ENCODE data around the gene EGFR. TPM values are rescaled to one million over a fixed set of nuclear protein-coding genes. Genes with fewer than 3 reads are reported as not detected.

Gene EGFR
- total and polyA plus RNA-seq, 2 donors (not counting 3 experiments of a cell fraction or from before 2014, with no cell fraction given), result 1.5 to 4.1 TPM

- no peaks in the 10 kb centered on the region for H3K36me3 ChIP-seq (ENCODE audit: control insufficient read depth in 2 of 2, extremely low read depth in 1 of 2, insufficient read depth in 2 of 2, low read length in 2 of 2)
- ChIA-PET CTCF (interaction anchor here (0.8 to 1.7 kb wide), 14 partner anchors 20 to 404 kb away, joined by 3 to 15 read pairs (median 4); partner anchors contain the start of gene EGFR), POLR2A (interaction anchor here (1.1 to 1.3 kb wide), 2 partner anchors 59 to 433 kb away, joined by 3 to 6 read pairs; partner anchors contain the start of gene SEC61G)
- H3K4me3 ChIP-seq (replicated peaks in 1 of 3; ENCODE audit: insufficient read depth in 1 of 3, low read depth in 1 of 3, low read length in 3 of 3), result no peak overlapping the region
- H3K9ac ChIP-seq (replicated peaks; ENCODE audit: extremely low read depth, insufficient read depth, low read length), result peak overlapping the region; percentile 45
- no peaks in the 10 kb centered on the region for H3K9me3 ChIP-seq (replicated peaks; ENCODE audit: control insufficient read depth, insufficient read depth, low read length)
- peak overlapping the region; percentile 39 for H3K4me2 ChIP-seq (ENCODE audit: insufficient read depth, low read length)
- no peaks in the 10 kb centered on the region for H4K20me1 ChIP-seq (replicated peaks; ENCODE audit: control insufficient read depth, extremely low read depth, insufficient read depth, low read length)
- peak overlapping the region; percentile 20 for H2AFZ ChIP-seq (ENCODE audit: low read depth, low read length)
- H3K27me3 ChIP-seq (ENCODE audit: control insufficient read depth in 2 of 2, insufficient read depth in 2 of 2, low read length in 2 of 2), result no peaks in the 10 kb centered on the region
- no peaks in the 10 kb centered on the region for H3K9me1 ChIP-seq (replicated peaks; ENCODE audit: control insufficient read depth, extremely low read depth, insufficient read depth, low read length)
- FAIRE-seq (peak; percentile 18), DNase-seq (ENCODE audit: low read depth, low spot score) (peak; percentile 35)
- peak overlapping the region; percentile 80 for H3K27ac ChIP-seq (ENCODE audit: insufficient read depth, low read depth, low read length)
- no peaks in the 10 kb centered on the region for H3K79me2 ChIP-seq (ENCODE audit: control insufficient read depth, insufficient read depth, low read length)
- peaks cover 46% of the 10 kb centered on the region for H3K4me1 ChIP-seq (ENCODE audit: control insufficient read depth, extremely low read depth, insufficient read depth, low read length)
- dilution Hi-C loops (cut with MboI; ENCODE audit: extremely low pct_ligation_motif_present, low sequenced_read_pairs), result no loop called here
- BruUV-seq (replicated peaks), result TSS peak; percentile 48
- TF ChIP-seq CTCF (IDR thresholded peaks at IDR 0.05; ENCODE audit: extremely low read depth in 1 of 2, insufficient read depth in 1 of 2, low read depth in 1 of 2, low read length in 2 of 2) (peak in 1 of 2 donors; percentile 6), JUN (IDR thresholded peaks at IDR 0.05; ENCODE audit: borderline replicate concordance, insufficient read depth, insufficient read length, low read depth) (no peak)
- intact Hi-C loops (cut with micrococcal nuclease), result loop anchor here (1.0 to 10.0 kb wide), 7 partner anchors 59 to 420 kb away; partner anchors contain the start of gene LANCL2
Measured at GRCh38 chr7:55191926-55192692, 173.3 kb downstream of the EGFR start.

GRCh38 chr7:55192723-55193122, 173.9 kb downstream of the EGFR start:
- H3K4me1 ChIP-seq (ENCODE audit: control insufficient read depth, extremely low read depth, insufficient read depth, low read length), result peaks cover 42% of the 10 kb centered on the region
- peak; percentile 90 for DNase-seq (ENCODE audit: low read depth, low spot score)
- no peaks in the 10 kb centered on the region for H3K27me3 ChIP-seq (ENCODE audit: control insufficient read depth in 2 of 2, insufficient read depth in 2 of 2, low read length in 2 of 2)
- H3K36me3 ChIP-seq (ENCODE audit: control insufficient read depth in 2 of 2, extremely low read depth in 1 of 2, insufficient read depth in 2 of 2, low read length in 2 of 2), result no peaks in the 10 kb centered on the region
- no peaks in the 10 kb centered on the region for H3K9me3 ChIP-seq (replicated peaks; ENCODE audit: control insufficient read depth, insufficient read depth, low read length)
- H2AFZ ChIP-seq (ENCODE audit: low read depth, low read length), result peak overlapping the region; percentile 44
- dilution Hi-C loops (cut with MboI; ENCODE audit: extremely low pct_ligation_motif_present, low sequenced_read_pairs) (no loop called here), intact Hi-C loops (cut with micrococcal nuclease) (loop anchor here (1.0 to 10.0 kb wide), 7 partner anchors 59 to 420 kb away; partner anchors contain the start of gene LANCL2)
- FAIRE-seq, result peak; percentile 96
- H3K9me1 ChIP-seq (replicated peaks; ENCODE audit: control insufficient read depth, extremely low read depth, insufficient read depth, low read length), result no peaks in the 10 kb centered on the region
- ChIA-PET CTCF (interaction anchor here (0.8 to 1.7 kb wide), 15 partner anchors 14 to 207 kb away, joined by 3 to 15 read pairs (median 4); partner anchors contain the start of gene EGFR), POLR2A (interaction anchor here (1.1 to 1.3 kb wide), 2 partner anchors 59 to 434 kb away, joined by 3 to 6 read pairs; partner anchors contain the start of gene SEC61G)
- H4K20me1 ChIP-seq (replicated peaks; ENCODE audit: control insufficient read depth, extremely low read depth, insufficient read depth, low read length), result no peaks in the 10 kb centered on the region
- peak overlapping the region; percentile 63 for H3K4me2 ChIP-seq (ENCODE audit: insufficient read depth, low read length)
- H3K9ac ChIP-seq (replicated peaks; ENCODE audit: extremely low read depth, insufficient read depth, low read length), result peak overlapping the region; percentile 8
- peak overlapping the region; percentile 80 for H3K27ac ChIP-seq (ENCODE audit: insufficient read depth, low read depth, low read length)
- no TSS peak for BruUV-seq (replicated peaks)
- no peaks in the 10 kb centered on the region for H3K79me2 ChIP-seq (ENCODE audit: control insufficient read depth, insufficient read depth, low read length)
- TF ChIP-seq, protein P1, sequence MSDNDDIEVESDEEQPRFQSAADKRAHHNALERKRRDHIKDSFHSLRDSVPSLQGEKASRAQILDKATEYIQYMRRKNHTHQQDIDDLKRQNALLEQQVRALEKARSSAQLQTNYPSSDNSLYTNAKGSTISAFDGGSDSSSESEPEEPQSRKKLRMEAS (IDR thresholded peaks at IDR 0.05; ENCODE audit: insufficient read depth, insufficient read length), result no peak
- peak; percentile 90 for TF ChIP-seq FOS (IDR thresholded peaks at IDR 0.05; ENCODE audit: borderline replicate concordance, insufficient read depth, low read length)
- TF ChIP-seq EZH2 (IDR thresholded peaks at IDR 0.05; ENCODE audit: borderline replicate concordance, low read depth, low read length, severe bottlenecking), result no peak
- peak; percentile 72 for TF ChIP-seq JUN (IDR thresholded peaks at IDR 0.05; ENCODE audit: borderline replicate concordance, insufficient read depth, insufficient read length, low read depth)
- peak; percentile 93 for TF ChIP-seq GATA2 (IDR thresholded peaks at IDR 0.05; ENCODE audit: insufficient read depth, insufficient read length, low read depth, low read length)
- peak; percentile 78 for TF ChIP-seq POLR2AphosphoS5 (IDR thresholded peaks at IDR 0.05; ENCODE audit: insufficient read depth, low read depth, low read length)
- peak; percentile 45 for TF ChIP-seq POLR2A (IDR thresholded peaks at IDR 0.05; ENCODE audit: low read depth, low read length)
- no peak for TF ChIP-seq CTCF (IDR thresholded peaks at IDR 0.05; ENCODE audit: extremely low read depth in 1 of 2, insufficient read depth in 1 of 2, low read depth in 1 of 2, low read length in 2 of 2)
- no peak for TF ChIP-seq MYC (IDR thresholded peaks at IDR 0.05; ENCODE audit: low read depth, low read length)
- H3K4me3 ChIP-seq (replicated peaks in 1 of 3; ENCODE audit: insufficient read depth in 1 of 3, low read depth in 1 of 3, low read length in 3 of 3), result no peak overlapping the region

Measured in endothelial cell of umbilical vein (primary cell).